Ovary (tissue), 9 donors: ENCODE results near the gene TP53BP2. TPM values are rescaled to one million over a fixed set of nuclear protein-coding genes. Genes with fewer than 3 reads are reported as not detected.

Experiments used
- DNase-seq, 5 donors: peaks; one replicate each; pipeline ENCODE4 v3.0.0-alpha.2; 2019 to 2020
- H3K27ac ChIP-seq, 2 donors: fragments of 200-600 bp; one replicate each; pipeline versions ENCODE4 v1.5.1 to v1.8.0; 2019 to 2022
- H3K27me3 ChIP-seq: fragments of 200-600 bp; one replicate; pipeline ENCODE4 v1.8.0; 2022
- H3K36me3 ChIP-seq: fragments of 200-600 bp; sonication (generic); one replicate; pipeline ENCODE4 v1.5.1; 2019
- H3K4me1 ChIP-seq: one replicate; pipeline ENCODE4 v1.8.1; 2013; ENCODE audit warnings: mild to moderate bottlenecking, moderate library complexity; ENCODE audit not compliant: insufficient read depth
- H3K4me3 ChIP-seq: fragments of 200-600 bp; sonication (generic); one replicate; pipeline ENCODE4 v1.5.1; 2017
- H3K9me3 ChIP-seq, 2 donors: fragments of 200-600 bp in 1 of 2; sonication (generic) in 1 of 2; one replicate each; pipeline versions ENCODE4 v1.5.1 to v1.8.1; 2013 to 2019; ENCODE audit warnings: mild to moderate bottlenecking in 1 of 2, moderate library complexity in 1 of 2
- EP300 ChIP-seq: sonication (generic); formaldehyde crosslinking; IDR thresholded peaks from one replicate; pipeline ENCODE4 v1.6.1; 2017; ENCODE audit warnings: antibody characterized with exemption
- POLR2A ChIP-seq: fragments of 450-650 bp; IDR thresholded peaks from one replicate; pipeline ENCODE4 v1.6.1; 2017; ENCODE audit warnings: antibody characterized with exemption, mild to moderate bottlenecking, moderate library complexity
- WGBS, 3 donors: extraction: QIAGEN DNeasy Blood & Tissue Kit in 1 of 3; methylation state at CpG; one replicate each; pipeline versions ENCODE4 v1.1.5 to v1.1.7; 2013 to 2017; 5-methylcytosine and 5-hydroxymethylcytosine counted together
- intact Hi-C, 4 donors: fragments of 100-400 bp; cut with DNase I; formaldehyde crosslinking; loops; one replicate each; pipeline versions ENCODE4 v1.11.0 to v1.15.1; 2022 to 2023
- polyA plus RNA-seq, 2 donors: library from polyadenylated mRNA; stranded (reverse); fragments of 200-250 nt in 1 of 2; fragments of 350-450 nt in 1 of 2; fragmentation: Illumina TruSeq in 1 of 2; extraction: RNeasy Lipid Tissue Mini Kit (QIAGEN cat#74804) in 1 of 2; gene quantifications; one replicate each; pipeline ENCODE4 v1.2.3, GENCODE V29; 2013 to 2014
- total RNA-seq, 7 donors: library from RNA; depleted of rRNA in 2 of 7; stranded (reverse); fragments of >200 nt in 2 of 7; fragmentation: NEBNext Ultra II Directional in 3 of 7; extraction: Animal tissue kit (Norgen Biotek cat#: 25700) in 3 of 7; gene quantifications; one replicate each; pipeline versions ENCODE4 v1.1.0 to v1.2.4, GENCODE V29; 2016 to 2023
- TF ChIP-seq, protein P1 (sequence below), 3 donors: fragments of 450-650 bp in 2 of 3; fragments of 200-600 bp in 1 of 3; IDR thresholded peaks; one replicate each; pipeline versions ENCODE4 v1.5.1 to v1.8.0; 2016 to 2022; ENCODE audit warnings: antibody characterized with exemption in 3 of 3, mild to moderate bottlenecking in 1 of 3
- donor health status: DM: no; HTN: no; CAD: no; lungs with moderate emphysema.
- donor health status: DM: no; HTN: no; CAD: no.
- donor health status: Bipolar disorder and iron deficiency.
- donor health status: DM: yes; HTN: yes; CAD: no.
- donor health status: DM: no; HTN: no; CAD: no.
- donor health status: DM: yes; HTN: yes; CAD: no.

The TP53BP2 gene
- total and polyA plus RNA-seq, 9 donors, result 12.4 to 43.6 (median 36.8) TPM

GRCh38 chr1:223829678-223830077 is 16.1 kb downstream of the TP53BP2 start:
- WGBS, 3 donors, result 94 to 98% (median 96%) methylated on average over 1 of the region's 1 CpG

DNA sequence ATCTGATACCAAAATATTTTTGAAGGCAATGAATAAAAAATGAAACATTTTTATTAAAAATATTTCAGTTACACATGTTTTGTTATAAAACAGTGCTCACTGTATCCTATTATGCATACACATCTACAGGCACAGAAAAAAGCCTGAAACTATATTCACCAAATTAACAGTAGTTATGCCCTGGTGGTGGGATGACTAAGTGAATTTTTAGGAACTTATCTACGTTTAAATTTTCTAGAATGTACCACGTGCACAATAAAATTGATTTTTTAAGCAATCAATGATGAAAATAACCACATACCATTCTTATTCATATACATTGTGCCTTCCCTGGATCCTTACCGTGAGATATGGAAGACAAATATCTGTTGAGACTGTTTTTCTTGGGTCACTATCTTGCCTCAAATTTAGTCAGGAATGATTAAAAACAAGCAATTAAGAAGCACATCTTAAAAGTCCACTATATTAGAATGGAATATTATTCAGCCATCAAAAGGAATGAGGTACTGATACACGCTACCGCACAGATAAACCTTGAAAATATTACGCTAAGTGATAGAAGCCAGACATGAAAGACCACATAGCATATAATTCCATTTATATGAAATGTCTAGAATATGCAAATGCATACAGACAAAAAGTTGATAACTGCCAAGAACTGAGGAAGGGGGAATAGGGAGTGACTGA is 17.4 kb downstream of the TP53BP2 start:
- 77 to 91% (median 84%) methylated on average over 6 of the region's 6 CpGs for WGBS, 3 donors

More at GRCh38 chr1:223829678-223830077, 16.1 kb downstream of the TP53BP2 start:
- intact Hi-C loops, result no loop called here
- TF ChIP-seq, protein P1, sequence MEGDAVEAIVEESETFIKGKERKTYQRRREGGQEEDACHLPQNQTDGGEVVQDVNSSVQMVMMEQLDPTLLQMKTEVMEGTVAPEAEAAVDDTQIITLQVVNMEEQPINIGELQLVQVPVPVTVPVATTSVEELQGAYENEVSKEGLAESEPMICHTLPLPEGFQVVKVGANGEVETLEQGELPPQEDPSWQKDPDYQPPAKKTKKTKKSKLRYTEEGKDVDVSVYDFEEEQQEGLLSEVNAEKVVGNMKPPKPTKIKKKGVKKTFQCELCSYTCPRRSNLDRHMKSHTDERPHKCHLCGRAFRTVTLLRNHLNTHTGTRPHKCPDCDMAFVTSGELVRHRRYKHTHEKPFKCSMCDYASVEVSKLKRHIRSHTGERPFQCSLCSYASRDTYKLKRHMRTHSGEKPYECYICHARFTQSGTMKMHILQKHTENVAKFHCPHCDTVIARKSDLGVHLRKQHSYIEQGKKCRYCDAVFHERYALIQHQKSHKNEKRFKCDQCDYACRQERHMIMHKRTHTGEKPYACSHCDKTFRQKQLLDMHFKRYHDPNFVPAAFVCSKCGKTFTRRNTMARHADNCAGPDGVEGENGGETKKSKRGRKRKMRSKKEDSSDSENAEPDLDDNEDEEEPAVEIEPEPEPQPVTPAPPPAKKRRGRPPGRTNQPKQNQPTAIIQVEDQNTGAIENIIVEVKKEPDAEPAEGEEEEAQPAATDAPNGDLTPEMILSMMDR (IDR thresholded peaks at IDR 0.05), result no peak
- TF ChIP-seq POLR2A (no peak), EP300 (no peak)
- no peak for DNase-seq
- no peaks in the 10 kb centered on the region for H3K9me3 ChIP-seq
- no peaks in the 10 kb centered on the region for H3K36me3 ChIP-seq
- H3K27ac ChIP-seq, result no peak overlapping the region
- peaks cover under 1% of the 10 kb centered on the region for H3K4me1 ChIP-seq
- no peak overlapping the region for H3K4me3 ChIP-seq
- no peaks in the 10 kb centered on the region for H3K27me3 ChIP-seq

DNA sequence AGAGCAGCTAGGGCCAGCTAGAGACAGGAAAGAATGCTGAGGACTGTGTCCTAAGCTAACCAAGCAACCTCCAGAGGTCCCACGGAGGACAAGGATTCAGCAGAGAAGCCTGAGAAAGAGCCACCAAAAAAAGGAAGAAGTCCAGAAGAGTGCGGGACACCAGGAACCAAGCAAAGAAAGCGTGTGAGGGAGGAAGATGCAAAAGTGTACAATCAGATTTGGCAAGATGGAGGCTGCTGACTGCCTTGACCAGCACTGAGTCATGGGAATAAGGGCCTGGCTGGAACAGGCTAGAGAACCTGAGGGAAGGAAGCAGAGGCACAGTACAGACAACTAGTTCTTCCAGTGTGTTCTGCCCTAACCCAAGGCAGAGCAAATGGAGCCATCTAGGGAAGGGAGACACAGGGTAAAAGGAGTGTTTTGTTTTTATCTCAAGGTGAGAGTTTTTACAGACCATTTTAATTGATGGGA is 18.5 kb downstream of the TP53BP2 start:
- no peak for TF ChIP-seq EP300
- H3K4me3 ChIP-seq, result no peak overlapping the region
- no peaks in the 10 kb centered on the region for H3K4me1 ChIP-seq
- H3K27me3 ChIP-seq, result no peaks in the 10 kb centered on the region
- H3K36me3 ChIP-seq, result no peaks in the 10 kb centered on the region
- no peak for DNase-seq
- intact Hi-C loops, result no loop called here
- H3K27ac ChIP-seq, result no peak overlapping the region
- 82 to 92% (median 90%) methylated on average over 3 of the region's 3 CpGs for WGBS, 3 donors
- H3K9me3 ChIP-seq, result no peaks in the 10 kb centered on the region

More for the DNA sequence above, 17.4 kb downstream of the TP53BP2 start:
- no peak overlapping the region for H3K27ac ChIP-seq
- intact Hi-C loops, result no loop called here
- no peak for DNase-seq
- TF ChIP-seq POLR2A (no peak), EP300 (no peak)
- TF ChIP-seq, protein P1 (IDR thresholded peaks at IDR 0.05), result no peak
- no peaks in the 10 kb centered on the region for H3K4me1 ChIP-seq
- no peaks in the 10 kb centered on the region for H3K9me3 ChIP-seq
- no peaks in the 10 kb centered on the region for H3K36me3 ChIP-seq
- no peak overlapping the region for H3K4me3 ChIP-seq
- no peaks in the 10 kb centered on the region for H3K27me3 ChIP-seq

- TF ChIP-seq POLR2A, result no peak
- no peak for TF ChIP-seq EP300
- TF ChIP-seq, protein P1 (IDR thresholded peaks at IDR 0.05), result no peak
- no peaks in the 10 kb centered on the region for H3K4me1 ChIP-seq
- H3K36me3 ChIP-seq, result no peaks in the 10 kb centered on the region
- no peaks in the 10 kb centered on the region for H3K9me3 ChIP-seq
- H3K4me3 ChIP-seq, result no peak overlapping the region
- H3K27ac ChIP-seq, result no peak overlapping the region
- intact Hi-C loops, result no loop called here
- H3K27me3 ChIP-seq, result no peaks in the 10 kb centered on the region
- no peak for DNase-seq
- WGBS, 3 donors, result 87 to 89% (median 88%) methylated on average over 11 of the region's 11 CpGs
Measured at GRCh38 chr1:223825767-223826748, 19.7 kb downstream of the TP53BP2 start.
